Measurements from ENCODE around the gene RFPL2.
"Not testable (repeated sequence)": the region's sequence is repeated elsewhere in the genome, so short reads cannot be mapped to it uniquely, and the experiment has no call there.

The RFPL2 gene

GRCh38 chr22:32164075-32164860 is 40.6 kb downstream of the RFPL2 start:
- no peak for DNase-seq (ENCODE audit: low spot score)

GRCh38 chr22:32160411-32160810 is 44.5 kb downstream of the RFPL2 start:
- DNase-seq (ENCODE audit: low spot score), result not testable (repeated sequence)

GRCh38 chr22:32158712-32159533 is 46.0 kb downstream of the RFPL2 start, which contains the start of gene C22orf42:
Gene C22orf42 (minus strand): TSS chr22:32159303. CDS start chr22:32159215, 88 bp downstream.
- no peak for DNase-seq (ENCODE audit: low spot score)

GRCh38 chr22:32157632-32158031 is 47.2 kb downstream of the RFPL2 start:
- not testable (repeated sequence) for DNase-seq (ENCODE audit: low spot score)

GRCh38 chr22:32154727-32155126 is 50.1 kb downstream of the RFPL2 start:
- not testable (repeated sequence) for DNase-seq (ENCODE audit: low spot score)

GRCh38 chr22:32151641-32152040 is 53.2 kb downstream of the RFPL2 start:
- DNase-seq (ENCODE audit: low spot score), result not testable (repeated sequence)

GRCh38 chr22:32150647-32151046 is 54.2 kb downstream of the RFPL2 start:
- not testable (repeated sequence) for DNase-seq (ENCODE audit: low spot score)

GRCh38 chr22:32148372-32148771 is 56.5 kb downstream of the RFPL2 start:
- DNase-seq (ENCODE audit: low spot score), result not testable (repeated sequence)

- not testable (repeated sequence) for DNase-seq (ENCODE audit: low spot score)
Observed at GRCh38 chr22:32147128-32147527, 57.7 kb downstream of the RFPL2 start.

- DNase-seq (ENCODE audit: low spot score), result no peak
Observed at GRCh38 chr22:32144496-32145274, 60.2 kb downstream of the RFPL2 start.

GRCh38 chr22:32142600-32142999 is 62.3 kb downstream of the RFPL2 start:
- no peak for DNase-seq (ENCODE audit: low spot score)

- not testable (repeated sequence) for DNase-seq (ENCODE audit: low spot score)
Observed at GRCh38 chr22:32140688-32141087, 64.2 kb downstream of the RFPL2 start.
